Activated CD8-positive, alpha-beta memory T cell treated with anti-CD3 and anti-CD28 coated beads for 1 hour (primary cell): ENCODE data around the gene DNAJC3.
"Not testable (repeated sequence)": the region's sequence is repeated elsewhere in the genome, so short reads cannot be mapped to it uniquely, and the experiment has no call there.

Source experiments
- DNase-seq, 2 donors: peaks; one replicate each; pipeline ENCODE4 v3.0.0-alpha.2; 2020; ENCODE audit warnings: low read depth in 1 of 2; ENCODE audit errors: extremely low read depth in 1 of 2

DNAJC3 gene

DNA sequence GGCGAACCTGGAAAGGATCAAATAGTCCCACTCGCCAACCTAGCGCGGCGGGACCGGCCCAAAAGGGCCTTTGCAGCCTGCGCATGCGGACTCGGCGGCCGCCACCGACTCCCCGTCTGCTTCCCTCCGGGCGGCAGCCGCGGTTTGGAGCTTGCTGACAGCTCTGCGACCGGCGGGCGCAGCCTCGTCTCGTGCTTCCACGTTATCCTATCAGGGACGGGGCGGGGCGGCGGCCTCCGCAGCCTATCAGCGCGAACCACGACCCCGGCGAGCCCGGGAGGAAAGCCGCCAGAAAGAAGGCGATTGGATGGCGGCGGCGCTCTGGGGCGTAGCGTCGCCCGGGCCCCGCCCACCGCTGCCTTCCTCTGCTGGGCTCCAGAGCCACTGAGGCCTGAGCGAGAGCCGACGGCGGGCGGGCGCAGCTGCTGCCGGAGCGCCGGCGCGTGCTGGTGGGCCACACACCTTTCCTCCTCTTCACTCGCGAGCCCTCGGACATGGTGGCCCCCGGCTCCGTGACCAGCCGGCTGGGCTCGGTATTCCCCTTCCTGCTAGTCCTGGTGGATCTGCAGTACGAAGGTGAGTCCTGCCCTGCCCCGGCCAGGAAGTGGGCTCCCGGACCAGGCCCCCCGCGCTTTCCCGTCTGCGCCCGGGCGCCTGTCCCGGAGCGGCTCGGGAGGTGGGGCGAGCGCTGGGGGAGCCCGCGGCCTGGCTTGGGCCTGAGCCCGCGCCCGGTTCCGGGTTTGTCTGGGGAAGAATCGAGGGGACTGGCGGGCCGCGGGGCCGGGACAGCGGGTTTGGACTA, at the start of gene DNAJC3:
TSS of gene DNAJC3 (plus strand) at position 378 of the 802 bp plus-strand sequence. CDS start at position 495, 117 bp downstream.
- peak; percentile 94 to 97 for DNase-seq

DNA sequence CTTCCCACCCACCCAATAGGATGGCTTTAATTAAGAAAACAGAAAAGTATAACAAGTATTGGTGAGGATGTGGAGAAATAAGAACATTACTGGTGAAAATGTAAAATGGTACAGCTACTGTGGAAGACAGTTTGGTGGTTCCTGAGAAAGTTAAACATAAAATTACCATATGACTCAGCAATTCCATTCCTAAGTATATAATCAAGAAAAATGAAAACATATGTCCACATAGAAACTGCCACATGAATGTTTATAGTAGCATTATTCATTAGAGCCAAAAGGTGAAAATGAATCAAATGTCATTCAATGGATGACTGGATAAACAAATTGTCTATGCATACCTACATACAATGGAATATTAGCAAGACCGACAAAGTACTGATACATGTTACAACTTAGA, 49.3 kb upstream of the DNAJC3 start:
- no peak for DNase-seq

DNA sequence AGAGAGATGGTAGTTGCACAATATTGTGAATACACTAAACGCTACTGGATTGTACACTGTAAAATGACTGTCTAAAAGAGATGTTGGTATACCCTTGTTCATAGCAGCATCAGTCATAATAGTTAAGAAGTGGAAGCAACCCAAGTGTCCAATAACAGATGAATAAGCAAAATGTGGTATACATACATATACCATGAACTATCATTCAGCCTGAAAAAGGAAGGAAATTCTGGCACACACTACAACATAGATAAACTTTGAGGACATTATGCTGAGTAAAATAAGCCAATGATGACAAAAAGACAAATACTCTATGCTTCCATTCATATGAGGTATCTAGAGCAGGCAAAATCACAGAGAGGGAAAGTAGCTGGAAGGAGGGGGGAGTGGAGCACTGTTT, 48.5 kb upstream of the DNAJC3 start:
- no peak for DNase-seq

DNA sequence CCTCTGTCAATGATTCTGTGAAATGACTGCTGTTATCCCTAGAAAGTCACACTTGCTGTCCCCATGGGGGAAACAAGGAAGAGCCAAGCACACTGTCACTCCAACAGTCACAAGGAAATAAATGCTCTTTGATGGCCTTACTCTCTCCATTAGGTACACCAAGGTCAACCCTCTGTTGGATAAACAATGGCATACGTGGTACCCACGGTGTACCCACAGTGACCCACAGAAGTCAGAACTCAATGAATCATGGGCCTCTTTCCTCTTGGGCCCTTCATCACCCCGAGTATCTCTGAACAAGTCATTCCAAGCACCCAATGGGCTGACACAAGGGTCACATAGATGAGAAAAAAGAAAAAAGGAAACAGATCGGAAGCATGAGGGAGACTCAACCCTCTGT, 47.9 kb upstream of the DNAJC3 start:
- no peak for DNase-seq

GRCh38 chr13:95630593-95630992, 46.3 kb upstream of the DNAJC3 start:
- DNase-seq = no peak

- DNase-seq = no peak
Observed at GRCh38 chr13:95636853-95637252, 40.1 kb upstream of the DNAJC3 start.

DNA sequence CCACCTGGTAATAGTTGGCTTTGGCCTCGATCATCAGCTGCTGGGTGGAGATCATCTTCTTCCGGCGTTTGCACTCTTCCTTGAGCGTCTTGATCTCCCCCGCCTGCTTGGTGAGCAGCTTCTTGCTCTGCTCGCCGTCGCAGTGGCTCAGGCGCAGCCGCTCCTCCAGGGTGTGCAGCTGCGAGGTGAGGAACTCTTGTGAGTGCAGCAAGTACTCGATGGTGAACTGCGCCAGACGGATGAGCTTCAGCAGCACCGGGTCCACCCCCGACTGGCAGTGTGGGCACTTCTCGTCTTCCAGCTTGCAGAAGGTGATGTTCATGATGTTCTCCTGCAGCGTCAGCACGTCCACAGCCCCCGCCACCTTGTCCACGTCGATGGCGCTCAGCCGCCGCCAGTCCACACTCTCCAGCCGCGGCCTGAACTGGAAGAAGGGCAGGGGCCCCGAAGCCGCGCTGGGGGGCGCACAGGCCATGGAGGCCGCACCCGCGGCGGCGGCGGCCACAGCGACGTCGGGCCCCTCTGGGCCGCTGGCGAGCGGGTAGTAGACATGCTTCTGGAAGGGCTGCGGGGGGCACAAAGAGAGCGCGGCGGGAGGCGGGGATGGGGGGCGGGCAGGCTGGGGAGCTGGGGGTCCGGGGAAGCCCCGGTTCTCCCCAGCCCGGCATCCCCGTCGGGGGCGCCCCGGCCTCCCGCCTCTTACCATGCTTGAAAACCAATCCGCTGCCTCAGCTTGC, 35.5 kb upstream of the DNAJC3 start:
- DNase-seq = no peak

- DNase-seq = no peak
Observed at GRCh38 chr13:95642028-95642621, 34.8 kb upstream of the DNAJC3 start.

DNA sequence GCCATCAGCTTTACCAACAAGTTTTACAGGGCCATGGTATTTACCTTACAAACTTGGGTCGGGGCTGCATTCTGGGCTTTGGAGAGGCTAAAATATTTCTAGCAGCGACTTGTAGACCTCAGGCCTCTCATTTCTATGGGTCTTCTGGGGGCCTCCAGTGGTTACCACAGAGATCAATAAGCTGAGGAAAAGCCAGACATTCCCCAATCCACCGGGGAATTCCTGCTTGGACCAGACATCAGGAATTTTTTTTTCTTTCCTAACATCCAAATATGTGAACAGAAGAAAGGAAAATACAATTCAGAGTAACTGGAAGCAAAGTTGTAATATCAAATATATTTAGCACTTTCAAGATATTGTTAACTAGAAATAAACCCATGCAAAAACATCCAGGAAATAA, 33.9 kb upstream of the DNAJC3 start:
- no peak for DNase-seq

GRCh38 chr13:95643571-95643935, 33.4 kb upstream of the DNAJC3 start:
- no peak for DNase-seq

DNA sequence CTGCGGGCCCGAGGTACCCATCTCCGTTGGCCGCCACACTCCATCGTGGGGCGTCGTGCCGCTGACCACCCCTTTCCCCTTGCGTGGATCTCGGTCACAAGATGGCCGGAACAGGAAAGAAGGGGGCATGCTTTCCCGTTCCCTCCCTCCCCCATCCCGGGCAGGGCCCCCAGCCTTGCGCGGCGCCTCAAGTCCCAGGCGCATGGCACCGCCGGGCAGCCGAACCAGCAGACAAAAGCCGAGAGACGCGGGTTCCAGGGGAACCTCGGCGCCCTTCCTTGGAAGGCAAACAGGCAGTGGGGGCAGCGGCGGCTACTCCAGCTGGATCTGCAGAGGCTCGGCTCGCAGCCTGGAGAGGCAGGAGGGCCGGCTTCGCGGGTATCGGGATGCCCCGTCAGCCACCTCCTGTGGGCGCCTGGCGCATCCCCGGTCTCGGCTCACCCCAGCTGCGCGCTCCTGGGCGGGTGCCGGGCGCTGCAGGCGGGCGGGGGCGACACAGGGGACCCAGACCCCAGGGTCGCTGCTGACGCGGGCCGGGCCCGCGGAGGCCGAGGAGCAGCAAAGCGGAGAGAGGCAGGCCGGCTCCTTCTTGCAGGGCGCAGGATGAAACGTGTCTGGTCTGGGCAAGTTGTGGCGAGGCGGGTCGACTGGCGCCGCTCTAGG, 32.9 kb upstream of the DNAJC3 start:
- no peak for DNase-seq

DNA sequence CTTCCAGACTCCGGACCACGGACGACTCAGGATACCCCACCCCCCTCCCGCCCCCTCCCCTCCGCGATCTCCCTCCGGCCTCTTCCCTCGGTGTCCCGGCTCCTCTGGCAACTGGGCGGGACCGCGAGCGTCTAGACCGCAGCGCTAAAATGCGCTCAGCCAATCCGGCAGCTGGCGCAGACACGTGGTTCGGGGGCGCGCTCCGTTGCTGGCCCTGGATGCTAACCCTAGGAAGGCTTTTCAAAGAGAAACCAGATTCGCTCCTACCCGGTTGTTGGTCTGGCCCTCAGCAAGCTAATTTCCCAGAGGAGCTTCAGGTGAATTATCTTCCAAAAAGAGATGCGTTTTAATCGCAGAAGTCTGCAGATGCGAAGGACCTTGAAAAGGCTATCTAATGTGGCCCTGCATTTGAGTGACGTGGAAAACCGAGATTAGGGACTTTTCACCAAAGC, 32.3 kb upstream of the DNAJC3 start, which contains the start of gene DZIP1:
TSS of gene DZIP1 (minus strand) at position 106 of the 452 bp plus-strand sequence. CDS start 2,677 bp downstream, outside the sequence.
- no peak for DNase-seq

GRCh38 chr13:95647321-95647720, 29.6 kb upstream of the DNAJC3 start:
- no peak for DNase-seq

- DNase-seq = no peak
Observed at GRCh38 chr13:95650696-95651095, 26.2 kb upstream of the DNAJC3 start.

DNA sequence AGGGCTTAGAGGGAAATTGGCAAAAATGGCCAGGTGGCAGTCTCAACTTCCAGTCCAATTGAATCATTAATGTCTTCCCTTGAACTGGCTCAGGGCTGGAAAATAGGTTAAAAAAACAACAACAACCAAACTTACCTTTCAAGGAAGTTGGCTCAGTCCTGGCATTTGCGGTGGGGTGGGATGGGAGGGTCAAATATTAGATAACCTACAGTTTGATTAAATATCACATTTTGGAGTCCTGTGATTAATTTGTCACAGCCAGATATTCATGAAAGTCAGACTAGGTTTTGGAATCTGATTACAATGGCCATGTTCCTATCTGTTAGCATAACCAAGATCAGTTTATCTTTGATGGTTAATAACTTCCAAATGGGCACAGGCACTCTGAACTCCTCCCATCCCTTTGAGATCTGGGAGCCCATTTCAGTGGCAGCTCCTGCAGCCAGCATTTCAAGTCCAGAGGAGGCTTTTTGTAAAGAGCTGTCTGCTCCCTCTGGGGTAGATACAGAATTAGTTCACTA, 24.6 kb upstream of the DNAJC3 start:
- DNase-seq = no peak

DNA sequence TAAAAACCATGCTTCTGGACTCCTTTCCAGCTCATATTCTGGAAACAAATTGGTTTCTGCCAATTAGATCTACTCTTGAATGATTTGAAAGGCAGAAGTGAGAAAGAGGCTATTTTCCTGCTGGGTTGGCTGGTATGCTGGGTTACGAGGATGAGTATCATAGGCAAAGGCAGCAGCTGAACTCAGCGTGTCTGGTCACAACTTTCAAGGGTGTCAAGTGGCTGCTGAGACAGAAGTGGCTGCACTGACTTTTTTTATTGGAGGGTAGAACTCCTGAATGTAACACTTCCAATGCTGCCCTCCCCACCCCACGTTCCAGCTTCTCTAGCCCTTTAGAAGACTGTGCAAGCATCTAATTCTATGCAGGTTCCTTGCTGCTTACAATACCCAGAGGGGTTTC, 24.1 kb upstream of the DNAJC3 start:
- DNase-seq = no peak

DNA sequence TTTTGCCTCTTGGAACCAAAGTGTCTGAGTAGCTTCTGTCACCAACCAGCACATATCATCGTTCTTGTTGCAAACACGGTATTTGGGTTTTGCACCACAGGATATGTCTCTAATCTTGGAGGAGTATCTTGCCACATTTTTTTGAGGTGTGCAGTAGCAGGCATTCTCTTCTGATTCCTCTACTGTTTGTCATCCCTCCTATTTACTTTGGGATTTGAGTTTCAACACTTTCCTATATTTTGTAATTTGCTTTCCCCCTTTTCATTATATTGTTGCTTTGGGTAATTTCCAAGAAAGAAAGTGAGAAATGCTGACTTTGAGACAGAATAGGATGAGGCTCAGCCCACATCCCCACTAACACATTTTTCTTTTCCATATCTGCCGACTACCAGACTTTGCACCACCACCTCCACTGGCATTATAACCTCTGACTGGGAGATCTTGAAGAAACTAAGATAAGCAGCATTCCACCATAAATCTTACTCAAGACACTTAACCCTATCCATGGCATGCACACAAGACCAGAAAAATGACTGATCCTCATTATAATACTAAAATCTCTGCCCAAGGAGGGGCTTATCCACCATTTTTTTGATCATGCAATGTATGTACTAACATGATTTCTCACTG, 20.4 kb upstream of the DNAJC3 start:
- DNase-seq = no peak

GRCh38 chr13:95659500-95659899, 17.4 kb upstream of the DNAJC3 start:
- no peak for DNase-seq

GRCh38 chr13:95660981-95661581, 15.9 kb upstream of the DNAJC3 start:
- DNase-seq = no peak

DNA sequence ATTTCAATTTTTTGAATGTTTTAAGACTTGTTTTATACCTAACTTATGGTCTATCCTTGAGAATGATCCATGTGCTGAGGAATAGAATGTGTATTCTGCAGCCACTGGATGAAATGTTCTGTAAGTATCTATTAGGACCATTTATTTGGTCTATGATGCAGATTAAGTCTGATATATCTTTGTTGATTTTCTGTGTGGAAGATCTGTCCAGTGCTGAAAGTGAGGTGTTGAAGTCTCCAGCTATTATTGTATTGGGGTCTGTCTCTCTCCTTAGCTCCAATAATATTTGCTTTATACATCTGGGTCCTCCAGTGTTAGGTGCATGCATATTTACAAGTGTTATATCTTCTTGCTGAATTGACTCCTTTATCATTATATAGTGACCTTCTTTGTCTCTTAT, 9.7 kb upstream of the DNAJC3 start:
- not testable (repeated sequence) for DNase-seq
